NOMO-1 treated with dmso at 0.1 percent for 144 hours (cell line): ENCODE data around the gene SCFD2.
"Not testable (repeated sequence)": the region's sequence is repeated elsewhere in the genome, so short reads cannot be mapped to it uniquely, and the experiment has no call there.

Experiments used
- DNase-seq: peaks from one replicate; lab custom pipeline; 2025; ENCODE audit not compliant: unreplicated experiment; lab: John Stamatoyannopoulos, UW

Gene SCFD2

GRCh38 chr4:53059871-53060270 is 306.0 kb downstream of the SCFD2 start:
- no peak for DNase-seq

GRCh38 chr4:53059256-53059655 is 306.6 kb downstream of the SCFD2 start:
- DNase-seq: no peak

- DNase-seq: no peak
Observed at GRCh38 chr4:53057679-53058078, 308.2 kb downstream of the SCFD2 start.

GRCh38 chr4:53057108-53057507 is 308.8 kb downstream of the SCFD2 start:
- DNase-seq: not testable (repeated sequence)

GRCh38 chr4:53055716-53056403 is 310.0 kb downstream of the SCFD2 start:
- no peak for DNase-seq

- no peak for DNase-seq
Observed at GRCh38 chr4:53055274-53055673, 310.6 kb downstream of the SCFD2 start.

GRCh38 chr4:53050361-53050774 is 315.5 kb downstream of the SCFD2 start:
- no peak for DNase-seq

GRCh38 chr4:53049528-53049927 is 316.3 kb downstream of the SCFD2 start:
- DNase-seq: no peak

- DNase-seq: no peak
Observed at GRCh38 chr4:53044651-53044960, 321.3 kb downstream of the SCFD2 start.

GRCh38 chr4:53043891-53044650 is 321.8 kb downstream of the SCFD2 start:
- DNase-seq: no peak

GRCh38 chr4:53043055-53043454 is 322.8 kb downstream of the SCFD2 start:
- DNase-seq: no peak

- DNase-seq: no peak
Observed at GRCh38 chr4:53040851-53041250, 325.0 kb downstream of the SCFD2 start.

- DNase-seq: no peak
Observed at GRCh38 chr4:53040459-53040815, 325.4 kb downstream of the SCFD2 start.

GRCh38 chr4:53039741-53040458 is 326.0 kb downstream of the SCFD2 start:
- no peak for DNase-seq

- no peak for DNase-seq
Observed at GRCh38 chr4:53037892-53038291, 328.0 kb downstream of the SCFD2 start.

GRCh38 chr4:53032908-53033307 is 333.0 kb downstream of the SCFD2 start:
- DNase-seq: not testable (repeated sequence)

- no peak for DNase-seq
Observed at GRCh38 chr4:53026233-53026632, 339.6 kb downstream of the SCFD2 start.

- DNase-seq: no peak
Observed at GRCh38 chr4:53023677-53024299, 342.1 kb downstream of the SCFD2 start.

- DNase-seq: no peak
Observed at GRCh38 chr4:53022513-53023100, 343.3 kb downstream of the SCFD2 start.

GRCh38 chr4:53021754-53022512 is 343.9 kb downstream of the SCFD2 start:
- DNase-seq: no peak
